Measurements from ENCODE around the gene SSUH2.
A peak's percentile ranks its signal among the peaks of the same experiment; 100 is the strongest.

The SSUH2 gene

GRCh38 chr3:8651418-8652323 lies 7.1 kb upstream of the SSUH2 start:
- H3K36me3 ChIP-seq (ENCODE audit: control insufficient read depth in 5 of 5, insufficient read depth in 5 of 5, low read length in 5 of 5) = no peaks in the 10 kb centered on the region
- H3K9me3 ChIP-seq (ENCODE audit: control insufficient read depth in 5 of 5, low read length in 5 of 5) = peaks cover 0 to 5% (median 3%) of the 10 kb centered on the region in 5 donors
- no peak overlapping the region for H3K27ac ChIP-seq (ENCODE audit: low read depth, low read length)
- peaks cover 0 to 22% (median 0%) of the 10 kb centered on the region in 5 donors for H3K4me1 ChIP-seq (ENCODE audit: control insufficient read depth in 5 of 5, insufficient read depth in 5 of 5, low read length in 5 of 5)
- H3K9ac ChIP-seq (ENCODE audit: low read length in 5 of 5) = no peak overlapping the region
- no peak overlapping the region for H3K4me3 ChIP-seq (ENCODE audit: low read depth in 1 of 5, low read length in 5 of 5)
- H3K27me3 ChIP-seq (ENCODE audit: control insufficient read depth in 5 of 5, insufficient read depth in 4 of 5, low read length in 5 of 5) = peaks cover 0 to 5% (median 0%) of the 10 kb centered on the region in 5 donors

GRCh38 chr3:8650583-8651416 lies 6.2 kb upstream of the SSUH2 start:
- Histone ChIP-seq H3K36me3 (ENCODE audit: control insufficient read depth in 5 of 5, insufficient read depth in 5 of 5, low read length in 5 of 5) (no peaks in the 10 kb centered on the region), H3K27ac (ENCODE audit: low read depth, low read length) (no peak overlapping the region), H3K27me3 (ENCODE audit: control insufficient read depth in 5 of 5, insufficient read depth in 4 of 5, low read length in 5 of 5) (peaks cover 0 to 5% (median 0%) of the 10 kb centered on the region in 5 donors), H3K4me3 (ENCODE audit: low read depth in 1 of 5, low read length in 5 of 5) (no peak overlapping the region), H3K4me1 (ENCODE audit: control insufficient read depth in 5 of 5, insufficient read depth in 5 of 5, low read length in 5 of 5) (peaks cover 0 to 14% (median 0%) of the 10 kb centered on the region in 5 donors), H3K9ac (ENCODE audit: low read length in 5 of 5) (peak overlapping the region in 1 of 5 donors; percentile 6), H3K9me3 (ENCODE audit: control insufficient read depth in 5 of 5, low read length in 5 of 5) (peaks cover 0 to 5% (median 3%) of the 10 kb centered on the region in 5 donors)

- Histone ChIP-seq H3K27me3 (ENCODE audit: control insufficient read depth in 5 of 5, insufficient read depth in 4 of 5, low read length in 5 of 5) (peaks cover 0 to 5% (median 0%) of the 10 kb centered on the region in 5 donors), H3K9ac (ENCODE audit: low read length in 5 of 5) (no peak overlapping the region), H3K4me1 (ENCODE audit: control insufficient read depth in 5 of 5, insufficient read depth in 5 of 5, low read length in 5 of 5) (peaks cover 0 to 9% (median 0%) of the 10 kb centered on the region in 5 donors), H3K36me3 (ENCODE audit: control insufficient read depth in 5 of 5, insufficient read depth in 5 of 5, low read length in 5 of 5) (no peaks in the 10 kb centered on the region), H3K4me3 (ENCODE audit: low read depth in 1 of 5, low read length in 5 of 5) (no peak overlapping the region), H3K27ac (ENCODE audit: low read depth, low read length) (no peak overlapping the region), H3K9me3 (ENCODE audit: control insufficient read depth in 5 of 5, low read length in 5 of 5) (peaks cover 0 to 5% (median 3%) of the 10 kb centered on the region in 5 donors)
Measured at GRCh38 chr3:8649757-8650156, 5.2 kb upstream of the SSUH2 start.

GRCh38 chr3:8648909-8649741 lies 4.5 kb upstream of the SSUH2 start:
- no peak overlapping the region for H3K27ac ChIP-seq (ENCODE audit: low read depth, low read length)
- peaks cover 0 to 5% (median 0%) of the 10 kb centered on the region in 5 donors for H3K27me3 ChIP-seq (ENCODE audit: control insufficient read depth in 5 of 5, insufficient read depth in 4 of 5, low read length in 5 of 5)
- no peak overlapping the region for H3K4me3 ChIP-seq (ENCODE audit: low read depth in 1 of 5, low read length in 5 of 5)
- no peak overlapping the region for H3K9ac ChIP-seq (ENCODE audit: low read length in 5 of 5)
- H3K4me1 ChIP-seq (ENCODE audit: control insufficient read depth in 5 of 5, insufficient read depth in 5 of 5, low read length in 5 of 5) = peaks cover 0 to 14% (median 0%) of the 10 kb centered on the region in 5 donors
- peaks cover 0 to 5% (median 3%) of the 10 kb centered on the region in 5 donors for H3K9me3 ChIP-seq (ENCODE audit: control insufficient read depth in 5 of 5, low read length in 5 of 5)
- no peaks in the 10 kb centered on the region for H3K36me3 ChIP-seq (ENCODE audit: control insufficient read depth in 5 of 5, insufficient read depth in 5 of 5, low read length in 5 of 5)

GRCh38 chr3:8647137-8647985 lies 2.8 kb upstream of the SSUH2 start:
- Histone ChIP-seq H3K27ac (ENCODE audit: low read depth, low read length) (no peak overlapping the region), H3K4me3 (ENCODE audit: low read depth in 1 of 5, low read length in 5 of 5) (no peak overlapping the region), H3K36me3 (ENCODE audit: control insufficient read depth in 5 of 5, insufficient read depth in 5 of 5, low read length in 5 of 5) (no peaks in the 10 kb centered on the region), H3K9ac (ENCODE audit: low read length in 5 of 5) (no peak overlapping the region), H3K27me3 (ENCODE audit: control insufficient read depth in 5 of 5, insufficient read depth in 4 of 5, low read length in 5 of 5) (peaks cover 0 to 5% (median 0%) of the 10 kb centered on the region in 5 donors), H3K9me3 (ENCODE audit: control insufficient read depth in 5 of 5, low read length in 5 of 5) (no peaks in the 10 kb centered on the region), H3K4me1 (ENCODE audit: control insufficient read depth in 5 of 5, insufficient read depth in 5 of 5, low read length in 5 of 5) (peaks cover 0 to 19% (median 0%) of the 10 kb centered on the region in 5 donors)

- Histone ChIP-seq H3K27ac (ENCODE audit: low read depth, low read length) (no peak overlapping the region), H3K9me3 (ENCODE audit: control insufficient read depth in 5 of 5, low read length in 5 of 5) (no peaks in the 10 kb centered on the region), H3K4me3 (ENCODE audit: low read depth in 1 of 5, low read length in 5 of 5) (no peak overlapping the region), H3K27me3 (ENCODE audit: control insufficient read depth in 5 of 5, insufficient read depth in 4 of 5, low read length in 5 of 5) (no peaks in the 10 kb centered on the region), H3K4me1 (ENCODE audit: control insufficient read depth in 5 of 5, insufficient read depth in 5 of 5, low read length in 5 of 5) (peaks cover 0 to 19% (median 0%) of the 10 kb centered on the region in 5 donors), H3K9ac (ENCODE audit: low read length in 5 of 5) (no peak overlapping the region), H3K36me3 (ENCODE audit: control insufficient read depth in 5 of 5, insufficient read depth in 5 of 5, low read length in 5 of 5) (no peaks in the 10 kb centered on the region)
Measured at GRCh38 chr3:8646313-8646938, 1.8 kb upstream of the SSUH2 start.

GRCh38 chr3:8645712-8646111 lies 1.1 kb upstream of the SSUH2 start:
- Histone ChIP-seq H3K9me3 (ENCODE audit: control insufficient read depth in 5 of 5, low read length in 5 of 5) (no peaks in the 10 kb centered on the region), H3K27ac (ENCODE audit: low read depth, low read length) (no peak overlapping the region), H3K4me1 (ENCODE audit: control insufficient read depth in 5 of 5, insufficient read depth in 5 of 5, low read length in 5 of 5) (peaks cover 0 to 14% (median 0%) of the 10 kb centered on the region in 5 donors), H3K27me3 (ENCODE audit: control insufficient read depth in 5 of 5, insufficient read depth in 4 of 5, low read length in 5 of 5) (no peaks in the 10 kb centered on the region), H3K36me3 (ENCODE audit: control insufficient read depth in 5 of 5, insufficient read depth in 5 of 5, low read length in 5 of 5) (no peaks in the 10 kb centered on the region), H3K9ac (ENCODE audit: low read length in 5 of 5) (no peak overlapping the region), H3K4me3 (ENCODE audit: low read depth in 1 of 5, low read length in 5 of 5) (no peak overlapping the region)

GRCh38 chr3:8643693-8644365 lies 769 bp downstream of the SSUH2 start:
- Histone ChIP-seq H3K36me3 (ENCODE audit: control insufficient read depth in 5 of 5, insufficient read depth in 5 of 5, low read length in 5 of 5) (no peaks in the 10 kb centered on the region), H3K9me3 (ENCODE audit: control insufficient read depth in 5 of 5, low read length in 5 of 5) (no peaks in the 10 kb centered on the region), H3K9ac (ENCODE audit: low read length in 5 of 5) (no peak overlapping the region), H3K4me3 (ENCODE audit: low read depth in 1 of 5, low read length in 5 of 5) (no peak overlapping the region), H3K27me3 (ENCODE audit: control insufficient read depth in 5 of 5, insufficient read depth in 4 of 5, low read length in 5 of 5) (no peaks in the 10 kb centered on the region), H3K4me1 (ENCODE audit: control insufficient read depth in 5 of 5, insufficient read depth in 5 of 5, low read length in 5 of 5) (peaks cover 0 to 13% (median 0%) of the 10 kb centered on the region in 5 donors), H3K27ac (ENCODE audit: low read depth, low read length) (no peak overlapping the region)

All from subcutaneous abdominal adipose tissue (tissue), 5 donors.